NCI-H1436 (cell line): ENCODE measurements around the gene MEN1.

Source experiments
- DNase-seq: peaks from one replicate; lab custom pipeline; 2025; lab: John Stamatoyannopoulos, UW

MEN1 gene

GRCh38 chr11:64801158-64801464, 9.2 kb downstream of the MEN1 start:
- no peak for DNase-seq

DNA sequence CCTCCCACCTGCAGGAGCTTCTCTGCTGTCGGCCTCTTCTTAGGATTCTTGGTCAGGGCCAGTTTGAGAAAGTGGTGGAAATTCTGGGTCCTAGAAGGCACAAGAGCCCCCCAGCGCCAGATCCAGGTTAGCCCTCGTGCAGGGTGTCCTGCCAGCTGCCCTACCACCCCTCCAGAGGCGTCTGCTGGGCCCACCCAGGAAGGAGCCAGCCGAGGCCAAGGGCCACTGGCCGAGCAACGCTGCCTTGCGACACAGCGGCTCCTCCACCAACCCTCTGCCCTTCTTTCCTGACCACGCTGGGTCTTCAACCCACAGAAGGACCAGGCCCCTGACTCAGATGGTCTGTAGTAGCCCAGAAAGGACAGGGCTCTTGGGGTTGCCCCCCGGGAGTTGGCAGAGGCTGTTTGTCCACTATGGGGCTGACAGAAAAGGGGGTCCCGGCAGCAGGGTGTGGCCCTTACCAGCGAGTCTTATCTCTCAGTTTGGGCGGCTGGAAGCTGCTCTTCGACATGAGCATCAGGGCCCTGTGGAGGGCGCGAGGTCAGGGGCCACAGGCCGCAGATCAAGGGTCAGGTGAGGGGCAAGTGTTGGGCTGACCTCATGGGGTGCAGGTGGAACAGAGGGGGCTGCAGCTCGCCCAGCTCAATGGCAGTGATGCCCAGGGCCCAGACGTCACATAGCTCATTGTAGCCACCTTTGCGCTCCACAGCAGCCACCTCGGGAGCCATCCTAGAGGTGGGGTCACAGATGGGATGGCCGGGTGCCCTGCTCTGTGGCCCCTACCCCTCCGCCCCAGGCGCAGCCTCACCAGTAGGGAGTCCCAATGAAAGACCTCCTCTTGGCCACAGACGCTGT, 9.8 kb downstream of the MEN1 start:
- DNase-seq: no peak

- no peak for DNase-seq
Measured at GRCh38 chr11:64799623-64800302, 10.6 kb downstream of the MEN1 start.

- DNase-seq: no peak
Measured at GRCh38 chr11:64799256-64799622, 11.1 kb downstream of the MEN1 start.

GRCh38 chr11:64796757-64797541, 13.4 kb downstream of the MEN1 start:
- DNase-seq: no peak

GRCh38 chr11:64796047-64796756, 14.1 kb downstream of the MEN1 start:
- no peak for DNase-seq

- no peak for DNase-seq
Measured at GRCh38 chr11:64794526-64794925, 15.8 kb downstream of the MEN1 start.

- DNase-seq: no peak
Measured at GRCh38 chr11:64793271-64794160, 16.8 kb downstream of the MEN1 start.

DNA sequence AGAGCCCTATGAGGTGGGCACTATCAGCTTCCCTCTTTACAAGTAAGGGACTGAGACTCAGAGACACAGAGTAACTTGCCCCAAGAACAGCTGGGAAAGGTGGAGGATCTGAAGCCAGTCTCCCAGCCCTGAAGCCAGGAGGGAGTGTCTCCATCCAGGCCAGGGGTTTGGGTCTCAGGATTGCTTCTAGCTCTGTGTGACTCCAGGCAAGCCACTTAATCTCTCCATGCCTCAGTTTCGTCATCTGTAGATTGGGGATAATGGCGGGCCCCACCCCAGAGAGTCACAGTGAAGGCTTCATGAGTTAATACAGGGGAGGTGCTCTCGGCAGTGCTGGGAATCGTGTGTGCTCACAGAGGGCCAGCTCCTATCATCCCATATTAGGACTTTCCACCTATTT, 17.9 kb downstream of the MEN1 start:
- DNase-seq: no peak

DNA sequence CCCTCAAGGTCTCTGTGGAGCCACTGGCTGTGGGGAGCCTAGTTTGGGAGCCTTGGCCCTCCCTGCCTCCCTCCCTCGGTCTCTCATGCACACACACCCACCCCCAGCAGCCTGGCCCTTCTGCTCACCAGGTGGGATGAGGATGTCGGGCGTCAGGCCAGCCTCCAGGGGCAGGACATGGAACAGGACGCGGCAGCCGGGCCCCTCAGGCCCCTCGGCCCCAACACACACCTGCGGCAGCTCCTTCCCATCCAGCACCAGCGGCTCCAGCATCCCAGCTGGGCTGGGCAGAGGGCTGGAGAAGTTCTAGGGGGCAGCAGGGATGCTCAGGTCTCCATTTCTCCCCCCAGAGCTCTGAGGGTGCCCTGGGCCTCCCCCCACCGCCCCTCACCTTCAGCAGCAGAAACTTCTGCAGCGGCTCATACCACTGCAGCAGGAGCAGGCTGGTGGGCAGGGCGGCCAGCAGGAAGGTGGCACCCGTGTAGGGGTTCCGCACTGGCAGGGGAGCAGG, 18.5 kb downstream of the MEN1 start:
- DNase-seq: no peak

GRCh38 chr11:64790205-64791095, 19.9 kb downstream of the MEN1 start:
- no peak for DNase-seq

GRCh38 chr11:64789331-64790204, 20.8 kb downstream of the MEN1 start:
- DNase-seq: no peak

- no peak for DNase-seq
Measured at GRCh38 chr11:64788321-64789215, 21.8 kb downstream of the MEN1 start.

DNA sequence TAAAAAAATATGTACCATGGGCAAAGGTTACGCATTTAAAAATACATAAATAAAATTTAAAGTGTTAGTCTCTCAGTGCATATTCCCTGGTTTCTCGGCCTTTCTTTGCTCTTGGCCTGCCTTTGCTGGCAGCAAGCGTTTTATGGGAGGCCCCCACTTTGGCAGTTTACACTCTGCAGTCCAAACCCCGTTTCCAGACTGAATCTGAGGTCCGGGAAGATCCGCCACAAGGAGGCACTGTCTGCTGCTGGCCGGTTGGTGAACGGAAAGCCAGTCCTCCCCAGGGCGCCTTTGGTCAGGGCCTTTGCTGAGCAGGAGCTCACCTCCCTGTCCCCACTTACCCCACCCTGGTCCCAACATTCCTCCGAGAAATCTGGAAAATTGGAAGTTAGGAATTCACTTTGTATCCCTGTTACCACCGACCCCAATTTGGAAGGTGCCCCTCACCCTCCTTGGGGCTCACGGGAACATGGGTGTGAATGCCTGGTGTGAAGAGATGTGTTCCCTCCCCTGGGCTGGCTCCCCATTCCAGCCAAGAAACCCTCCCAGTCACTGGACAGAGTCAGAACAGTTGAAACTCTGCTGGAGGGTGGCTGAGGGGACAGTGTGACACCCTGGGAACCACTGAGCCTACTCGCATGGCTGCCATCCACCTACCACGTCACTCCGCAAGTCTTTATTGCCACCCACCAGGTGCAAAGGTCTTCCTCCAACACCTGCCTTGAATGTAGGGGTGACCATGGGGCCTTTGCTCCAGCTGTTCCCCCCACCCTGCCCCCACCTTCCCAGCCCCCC, 22.6 kb downstream of the MEN1 start:
- DNase-seq: no peak

DNA sequence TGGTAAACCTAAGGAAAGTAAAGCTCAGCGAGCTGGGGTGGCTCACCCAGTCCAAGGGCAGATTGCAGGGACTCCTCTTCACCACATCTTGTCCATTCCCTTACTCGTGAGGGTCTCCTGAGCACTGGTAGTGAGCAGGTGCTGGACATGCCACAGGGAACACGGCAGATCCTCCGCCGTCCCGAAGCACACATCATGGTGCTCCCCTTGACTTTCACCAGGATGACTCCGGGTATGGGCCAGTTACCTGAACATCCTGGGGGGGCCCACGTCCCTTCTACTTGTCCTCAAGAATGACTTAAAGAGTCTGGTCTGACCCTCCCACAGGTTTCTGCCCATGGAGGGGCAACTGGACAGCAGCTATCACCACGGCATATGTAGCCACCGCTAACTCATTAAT, 24.0 kb downstream of the MEN1 start:
- no peak for DNase-seq

GRCh38 chr11:64784813-64785581, 25.4 kb downstream of the MEN1 start:
- no peak for DNase-seq
